SK-N-SH treated with all-trans-retinoic acid at 6 μM for 48 hours (cell line): Measurements from ENCODE around the gene SELP.

Experiments
- ATAC-seq: fragments of 200-7000 bp; cut with Tn5 transposase; 3 replicates; pipeline ENCODE4 v1.9.1; 2020; ENCODE audit warnings: mild to moderate bottlenecking, moderate library complexity
- ARNTL ChIP-seq: fragments of 450-650 bp; formaldehyde crosslinking; IDR thresholded peaks from 2 replicates; pipeline ENCODE4 v1.5.0; 2020; ENCODE audit warnings: low read depth, mild to moderate bottlenecking, moderate library complexity, borderline replicate concordance
- BACH2 ChIP-seq: fragments of 250-450 bp; sonication (Bioruptor Pico); IDR thresholded peaks from 2 replicates; pipeline ENCODE4 v1.9.0; 2021; ENCODE audit warnings: mild to moderate bottlenecking, borderline replicate concordance
- CSDC2 ChIP-seq: fragments of 250-450 bp; sonication (Bioruptor Pico); IDR thresholded peaks from 2 replicates; pipeline ENCODE4 v1.5.0; 2020; ENCODE audit warnings: mild to moderate bottlenecking, moderate library complexity
- ESRRG ChIP-seq: fragments of 250-450 bp; sonication (Bioruptor Pico); IDR thresholded peaks from 2 replicates; pipeline ENCODE4 v1.6.1; 2021; ENCODE audit warnings: mild to moderate bottlenecking
- GLIS3 ChIP-seq: fragments of 250-450 bp; sonication (Bioruptor Pico); IDR thresholded peaks from 2 replicates; pipeline ENCODE4 v1.5.0; 2020; ENCODE audit warnings: mild to moderate bottlenecking, moderate library complexity
- ISL1 ChIP-seq: fragments of 250-450 bp; sonication (Bioruptor Pico); IDR thresholded peaks from 2 replicates; pipeline ENCODE4 v2.1.2; 2022; ENCODE audit warnings: mild to moderate bottlenecking, moderate library complexity
- OSR1 ChIP-seq: fragments of 250-450 bp; sonication (Bioruptor Pico); IDR thresholded peaks from 2 replicates; pipeline ENCODE4 v1.8.0; 2022; ENCODE audit warnings: moderate library complexity, mild to moderate bottlenecking, inconsistent platforms
- PPARA ChIP-seq: fragments of 250-450 bp; sonication (Bioruptor Pico); IDR thresholded peaks from 2 replicates; pipeline ENCODE4 v1.5.0; 2020; ENCODE audit warnings: mild to moderate bottlenecking, borderline replicate concordance
- RARB ChIP-seq: fragments of 250-450 bp; sonication (Bioruptor Pico); IDR thresholded peaks from 2 replicates; pipeline ENCODE4 v1.8.0; 2021; ENCODE audit warnings: mild to moderate bottlenecking, moderate library complexity
- SNAI2 ChIP-seq: fragments of 250-450 bp; sonication (Bioruptor Pico); IDR thresholded peaks from 2 replicates; pipeline ENCODE4 v1.5.0; 2020; ENCODE audit warnings: mild to moderate bottlenecking, moderate library complexity
- TCF4 ChIP-seq: fragments of 250-450 bp; sonication (Bioruptor Pico); IDR thresholded peaks from 2 replicates; pipeline ENCODE4 v1.8.0; 2021; ENCODE audit warnings: mild to moderate bottlenecking, moderate library complexity, borderline replicate concordance
- TOX ChIP-seq: fragments of 250-450 bp; sonication (Bioruptor Pico); IDR thresholded peaks from 2 replicates; pipeline ENCODE4 v1.8.0; 2021; ENCODE audit warnings: mild to moderate bottlenecking, moderate library complexity, borderline replicate concordance
- ZC3H10 ChIP-seq: fragments of 250-450 bp; sonication (Bioruptor Pico); IDR thresholded peaks from 2 replicates; pipeline ENCODE4 v1.5.1; 2021; ENCODE audit warnings: mild to moderate bottlenecking, moderate library complexity
- ZFP3 ChIP-seq: fragments of 250-450 bp; sonication (Bioruptor Pico); IDR thresholded peaks from 2 replicates; pipeline ENCODE4 v1.5.0; 2020; ENCODE audit warnings: mild to moderate bottlenecking, moderate library complexity
- ZFP30 ChIP-seq: fragments of 450-650 bp; formaldehyde crosslinking; IDR thresholded peaks from 2 replicates; pipeline ENCODE4 v1.5.0; 2022; ENCODE audit warnings: mild to moderate bottlenecking, moderate library complexity
- ZNF565 ChIP-seq: fragments of 450-650 bp; formaldehyde crosslinking; conservative IDR thresholded peaks from 2 replicates; pipeline ENCODE4 v1.5.0; 2020; ENCODE audit warnings: low read depth, mild to moderate bottlenecking, moderate library complexity
- ZNF70 ChIP-seq: fragments of 450-650 bp; formaldehyde crosslinking; IDR thresholded peaks from 2 replicates; pipeline ENCODE4 v1.5.0; 2020; ENCODE audit warnings: mild to moderate bottlenecking, moderate library complexity
- ZNF8 ChIP-seq: fragments of 450-650 bp; formaldehyde crosslinking; IDR thresholded peaks from 2 replicates; pipeline ENCODE4 v1.5.0; 2020; ENCODE audit warnings: mild to moderate bottlenecking, moderate library complexity
- TF ChIP-seq, protein P1 (sequence below): fragments of 250-450 bp; sonication (Bioruptor Pico); IDR thresholded peaks from 2 replicates; pipeline ENCODE4 v1.8.0; 2021; ENCODE audit warnings: low read depth, mild to moderate bottlenecking, moderate library complexity, borderline replicate concordance
- TF ChIP-seq, protein P2 (sequence below): fragments of 250-450 bp; sonication (Bioruptor Pico); IDR thresholded peaks from 2 replicates; pipeline ENCODE4 v1.5.1; 2020; ENCODE audit warnings: low read depth, mild to moderate bottlenecking, moderate library complexity
- TF ChIP-seq, protein P3 (sequence below): fragments of 250-450 bp; sonication (Bioruptor Pico); IDR thresholded peaks from 2 replicates; pipeline ENCODE4 v1.5.0; 2020; ENCODE audit warnings: mild to moderate bottlenecking, moderate library complexity
- TF ChIP-seq, protein P4 (sequence below): fragments of 250-450 bp; sonication (Bioruptor Pico); IDR thresholded peaks from 2 replicates; pipeline ENCODE4 v1.5.1; 2021; ENCODE audit warnings: mild to moderate bottlenecking, moderate library complexity

Gene SELP

DNA sequence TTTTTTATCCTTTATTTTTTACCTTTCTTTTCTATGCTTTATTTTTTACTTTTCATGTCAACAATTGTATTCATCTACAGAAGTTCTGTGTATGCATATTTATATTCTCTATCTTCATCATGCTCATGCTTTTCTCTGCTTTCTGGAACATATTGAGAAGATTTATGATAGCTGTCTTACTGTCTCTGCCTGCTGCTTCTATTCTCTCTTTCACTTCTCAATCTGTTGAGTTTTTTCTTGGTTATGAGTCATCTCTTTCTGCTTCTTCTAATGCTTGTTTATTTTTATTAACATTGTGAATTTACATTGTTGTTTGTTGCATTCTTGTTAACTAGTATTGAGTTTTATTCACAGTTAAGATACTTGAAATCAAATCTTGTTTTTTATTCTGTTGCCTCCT is 66.3 kb downstream of the SELP start:
- TF ChIP-seq CSDC2 (CRISPR knock-in tag), result no peak
- no peak for TF ChIP-seq ZNF565 (CRISPR knock-in tag)
- TF ChIP-seq, protein P1, sequence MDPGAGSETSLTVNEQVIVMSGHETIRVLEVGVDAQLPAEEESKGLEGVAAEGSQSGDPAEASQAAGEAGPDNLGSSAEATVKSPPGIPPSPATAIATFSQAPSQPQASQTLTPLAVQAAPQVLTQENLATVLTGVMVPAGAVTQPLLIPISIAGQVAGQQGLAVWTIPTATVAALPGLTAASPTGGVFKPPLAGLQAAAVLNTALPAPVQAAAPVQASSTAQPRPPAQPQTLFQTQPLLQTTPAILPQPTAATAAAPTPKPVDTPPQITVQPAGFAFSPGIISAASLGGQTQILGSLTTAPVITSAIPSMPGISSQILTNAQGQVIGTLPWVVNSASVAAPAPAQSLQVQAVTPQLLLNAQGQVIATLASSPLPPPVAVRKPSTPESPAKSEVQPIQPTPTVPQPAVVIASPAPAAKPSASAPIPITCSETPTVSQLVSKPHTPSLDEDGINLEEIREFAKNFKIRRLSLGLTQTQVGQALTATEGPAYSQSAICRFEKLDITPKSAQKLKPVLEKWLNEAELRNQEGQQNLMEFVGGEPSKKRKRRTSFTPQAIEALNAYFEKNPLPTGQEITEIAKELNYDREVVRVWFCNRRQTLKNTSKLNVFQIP (CRISPR knock-in tag), result no peak
- TF ChIP-seq, protein P2, sequence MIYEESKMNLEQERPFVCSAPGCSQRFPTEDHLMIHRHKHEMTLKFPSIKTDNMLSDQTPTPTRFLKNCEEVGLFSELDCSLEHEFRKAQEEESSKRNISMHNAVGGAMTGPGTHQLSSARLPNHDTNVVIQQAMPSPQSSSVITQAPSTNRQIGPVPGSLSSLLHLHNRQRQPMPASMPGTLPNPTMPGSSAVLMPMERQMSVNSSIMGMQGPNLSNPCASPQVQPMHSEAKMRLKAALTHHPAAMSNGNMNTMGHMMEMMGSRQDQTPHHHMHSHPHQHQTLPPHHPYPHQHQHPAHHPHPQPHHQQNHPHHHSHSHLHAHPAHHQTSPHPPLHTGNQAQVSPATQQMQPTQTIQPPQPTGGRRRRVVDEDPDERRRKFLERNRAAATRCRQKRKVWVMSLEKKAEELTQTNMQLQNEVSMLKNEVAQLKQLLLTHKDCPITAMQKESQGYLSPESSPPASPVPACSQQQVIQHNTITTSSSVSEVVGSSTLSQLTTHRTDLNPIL (CRISPR knock-in tag), result no peak
- TF ChIP-seq TCF4, result no peak
- no peak for TF ChIP-seq ISL1 (CRISPR knock-in tag)
- no peak for TF ChIP-seq ARNTL
- no peak for TF ChIP-seq RARB (CRISPR knock-in tag)
- TF ChIP-seq ZNF70 (CRISPR knock-in tag), result no peak
- TF ChIP-seq, protein P3, sequence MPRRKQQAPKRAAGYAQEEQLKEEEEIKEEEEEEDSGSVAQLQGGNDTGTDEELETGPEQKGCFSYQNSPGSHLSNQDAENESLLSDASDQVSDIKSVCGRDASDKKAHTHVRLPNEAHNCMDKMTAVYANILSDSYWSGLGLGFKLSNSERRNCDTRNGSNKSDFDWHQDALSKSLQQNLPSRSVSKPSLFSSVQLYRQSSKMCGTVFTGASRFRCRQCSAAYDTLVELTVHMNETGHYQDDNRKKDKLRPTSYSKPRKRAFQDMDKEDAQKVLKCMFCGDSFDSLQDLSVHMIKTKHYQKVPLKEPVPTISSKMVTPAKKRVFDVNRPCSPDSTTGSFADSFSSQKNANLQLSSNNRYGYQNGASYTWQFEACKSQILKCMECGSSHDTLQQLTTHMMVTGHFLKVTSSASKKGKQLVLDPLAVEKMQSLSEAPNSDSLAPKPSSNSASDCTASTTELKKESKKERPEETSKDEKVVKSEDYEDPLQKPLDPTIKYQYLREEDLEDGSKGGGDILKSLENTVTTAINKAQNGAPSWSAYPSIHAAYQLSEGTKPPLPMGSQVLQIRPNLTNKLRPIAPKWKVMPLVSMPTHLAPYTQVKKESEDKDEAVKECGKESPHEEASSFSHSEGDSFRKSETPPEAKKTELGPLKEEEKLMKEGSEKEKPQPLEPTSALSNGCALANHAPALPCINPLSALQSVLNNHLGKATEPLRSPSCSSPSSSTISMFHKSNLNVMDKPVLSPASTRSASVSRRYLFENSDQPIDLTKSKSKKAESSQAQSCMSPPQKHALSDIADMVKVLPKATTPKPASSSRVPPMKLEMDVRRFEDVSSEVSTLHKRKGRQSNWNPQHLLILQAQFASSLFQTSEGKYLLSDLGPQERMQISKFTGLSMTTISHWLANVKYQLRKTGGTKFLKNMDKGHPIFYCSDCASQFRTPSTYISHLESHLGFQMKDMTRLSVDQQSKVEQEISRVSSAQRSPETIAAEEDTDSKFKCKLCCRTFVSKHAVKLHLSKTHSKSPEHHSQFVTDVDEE, result no peak
- TF ChIP-seq ESRRG, result no peak
- TF ChIP-seq TOX (CRISPR knock-in tag), result no peak
- no peak for TF ChIP-seq OSR1 (CRISPR knock-in tag)
- no peak for ATAC-seq

DNA sequence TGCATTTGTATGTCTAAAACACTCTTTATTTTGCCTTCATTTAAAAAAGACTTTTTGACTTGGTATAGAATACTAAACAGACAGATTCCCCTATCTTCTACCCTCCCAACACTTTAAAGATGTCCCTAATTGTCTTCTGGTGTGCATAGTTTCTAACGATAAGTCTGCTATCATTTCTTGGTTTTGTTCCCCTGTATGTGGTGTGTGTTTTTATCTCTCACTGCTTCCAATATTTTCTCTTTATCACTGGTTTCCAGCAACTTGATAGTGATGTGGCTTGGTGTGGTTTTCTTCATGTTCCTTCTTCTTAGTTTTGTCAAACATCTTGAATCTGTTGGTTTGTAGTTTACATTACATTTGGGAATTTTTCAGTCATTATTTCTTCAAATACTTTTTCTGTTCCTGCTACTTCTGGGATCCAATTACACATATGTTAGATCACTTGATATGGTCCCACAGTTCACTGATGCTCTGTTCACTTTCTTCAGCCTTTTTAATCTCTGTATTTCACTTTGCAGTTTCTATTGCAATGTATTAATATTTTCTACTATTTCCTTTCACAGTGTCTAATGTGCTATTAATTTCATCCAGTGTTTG is 66.8 kb downstream of the SELP start:
- TF ChIP-seq TCF4 (no peak), SNAI2 (no peak), OSR1 (CRISPR knock-in tag) (no peak), BACH2 (CRISPR knock-in tag) (no peak), TOX (CRISPR knock-in tag) (no peak)
- TF ChIP-seq, protein P1 (CRISPR knock-in tag), result no peak
- no peak for ATAC-seq

DNA sequence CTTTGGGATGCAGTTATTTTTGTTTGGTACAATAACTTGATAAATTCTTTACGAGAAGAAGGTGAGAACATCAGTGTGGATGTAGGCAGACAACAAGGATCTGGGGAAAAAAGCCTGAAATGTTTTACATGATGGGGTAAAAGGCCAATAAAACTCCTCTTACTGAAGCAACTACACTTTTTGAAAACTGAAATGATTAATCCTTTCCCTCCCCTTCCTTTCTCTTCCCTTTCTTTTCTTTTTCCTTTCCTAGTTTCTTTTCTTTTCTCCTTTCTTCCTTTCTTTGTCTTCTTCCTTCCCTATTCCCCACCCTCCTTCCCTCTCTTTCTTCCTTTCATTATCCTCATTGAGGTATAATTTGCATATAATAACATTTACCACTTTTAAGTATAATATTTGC is 68.2 kb downstream of the SELP start:
- ATAC-seq, result no peak
- TF ChIP-seq, protein P1 (CRISPR knock-in tag), result no peak
- no peak for TF ChIP-seq ESRRG
- TF ChIP-seq ZNF565 (CRISPR knock-in tag), result no peak
- TF ChIP-seq TOX (CRISPR knock-in tag), result no peak
- TF ChIP-seq ZC3H10 (CRISPR knock-in tag), result no peak
- TF ChIP-seq ZFP30 (CRISPR knock-in tag), result no peak
- no peak for TF ChIP-seq CSDC2 (CRISPR knock-in tag)
- TF ChIP-seq ZNF70 (CRISPR knock-in tag), result no peak
- no peak for TF ChIP-seq GLIS3 (CRISPR knock-in tag)
- TF ChIP-seq ARNTL, result no peak
- no peak for TF ChIP-seq ZFP3
- no peak for TF ChIP-seq SNAI2
- TF ChIP-seq PPARA (CRISPR knock-in tag), result no peak
- no peak for TF ChIP-seq RARB (CRISPR knock-in tag)
- TF ChIP-seq, protein P3, result no peak
- TF ChIP-seq, protein P2 (CRISPR knock-in tag), result no peak
- TF ChIP-seq TCF4, result no peak
- no peak for TF ChIP-seq ZNF8 (CRISPR knock-in tag)
- TF ChIP-seq, protein P4, sequence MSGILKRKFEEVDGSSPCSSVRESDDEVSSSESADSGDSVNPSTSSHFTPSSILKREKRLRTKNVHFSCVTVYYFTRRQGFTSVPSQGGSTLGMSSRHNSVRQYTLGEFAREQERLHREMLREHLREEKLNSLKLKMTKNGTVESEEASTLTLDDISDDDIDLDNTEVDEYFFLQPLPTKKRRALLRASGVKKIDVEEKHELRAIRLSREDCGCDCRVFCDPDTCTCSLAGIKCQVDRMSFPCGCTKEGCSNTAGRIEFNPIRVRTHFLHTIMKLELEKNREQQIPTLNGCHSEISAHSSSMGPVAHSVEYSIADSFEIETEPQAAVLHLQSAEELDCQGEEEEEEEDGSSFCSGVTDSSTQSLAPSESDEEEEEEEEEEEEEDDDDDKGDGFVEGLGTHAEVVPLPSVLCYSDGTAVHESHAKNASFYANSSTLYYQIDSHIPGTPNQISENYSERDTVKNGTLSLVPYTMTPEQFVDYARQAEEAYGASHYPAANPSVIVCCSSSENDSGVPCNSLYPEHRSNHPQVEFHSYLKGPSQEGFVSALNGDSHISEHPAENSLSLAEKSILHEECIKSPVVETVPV (CRISPR knock-in tag), result no peak
